Measurements from ENCODE around the gene SRSF4.

DNA sequence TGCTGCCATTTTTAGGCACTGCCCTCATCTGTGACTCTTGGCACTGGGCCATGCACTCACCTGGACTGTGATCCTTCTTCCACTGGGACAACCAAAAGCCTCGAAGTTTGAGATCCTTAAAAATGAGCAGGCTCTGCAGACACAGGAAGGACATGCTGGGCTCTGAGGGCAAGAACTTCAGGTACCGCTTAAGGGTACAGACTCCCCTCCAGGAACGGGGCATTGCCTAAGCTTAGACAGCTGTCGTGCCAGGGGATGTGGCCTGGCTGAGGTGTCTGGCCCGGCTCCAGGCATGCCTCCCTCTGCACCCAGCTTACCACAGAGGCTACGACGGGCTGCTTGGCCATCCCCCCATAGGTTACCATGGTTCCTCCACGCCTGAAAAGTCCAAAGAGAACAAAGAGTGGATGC is 14.2 kb upstream of the SRSF4 start:
- TF ChIP-seq, protein P1, sequence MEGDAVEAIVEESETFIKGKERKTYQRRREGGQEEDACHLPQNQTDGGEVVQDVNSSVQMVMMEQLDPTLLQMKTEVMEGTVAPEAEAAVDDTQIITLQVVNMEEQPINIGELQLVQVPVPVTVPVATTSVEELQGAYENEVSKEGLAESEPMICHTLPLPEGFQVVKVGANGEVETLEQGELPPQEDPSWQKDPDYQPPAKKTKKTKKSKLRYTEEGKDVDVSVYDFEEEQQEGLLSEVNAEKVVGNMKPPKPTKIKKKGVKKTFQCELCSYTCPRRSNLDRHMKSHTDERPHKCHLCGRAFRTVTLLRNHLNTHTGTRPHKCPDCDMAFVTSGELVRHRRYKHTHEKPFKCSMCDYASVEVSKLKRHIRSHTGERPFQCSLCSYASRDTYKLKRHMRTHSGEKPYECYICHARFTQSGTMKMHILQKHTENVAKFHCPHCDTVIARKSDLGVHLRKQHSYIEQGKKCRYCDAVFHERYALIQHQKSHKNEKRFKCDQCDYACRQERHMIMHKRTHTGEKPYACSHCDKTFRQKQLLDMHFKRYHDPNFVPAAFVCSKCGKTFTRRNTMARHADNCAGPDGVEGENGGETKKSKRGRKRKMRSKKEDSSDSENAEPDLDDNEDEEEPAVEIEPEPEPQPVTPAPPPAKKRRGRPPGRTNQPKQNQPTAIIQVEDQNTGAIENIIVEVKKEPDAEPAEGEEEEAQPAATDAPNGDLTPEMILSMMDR (IDR thresholded peaks at IDR 0.05): no peak
- TF ChIP-seq POLR2A (IDR thresholded peaks at IDR 0.05): no peak

Data from thyroid gland (tissue), 4 donors.